ENCODE measurements around the gene KDM6B. TPM values are rescaled to one million over a fixed set of nuclear protein-coding genes. Genes with fewer than 3 reads are reported as not detected.
"Not testable (repeated sequence)": the region's sequence is repeated elsewhere in the genome, so short reads cannot be mapped to it uniquely, and the experiment has no call there.

KDM6B gene
- total RNA-seq, 1 donor from 2014 or later: 27.9 TPM

GRCh38 chr17:7856811-7857712 lies 23.0 kb downstream of the KDM6B start, which contains the start of gene NAA38:
TSS of gene NAA38 (minus strand) at chr17:7857559. CDS start at chr17:7857463, 96 bp downstream.
- DNase-seq: peak; percentile 98
- peak; percentile 90 for ATAC-seq (ENCODE audit: poor library complexity)
- intact Hi-C loops (cut with DNase I): loop anchor here (1.0 to 5.0 kb wide), 3 partner anchors 14 to 35 kb away; partner anchors contain the start of gene KDM6B

GRCh38 chr17:7857713-7858521 lies 23.9 kb downstream of the KDM6B start, which contains the start of gene CYB5D1:
TSS of gene CYB5D1 (plus strand) at chr17:7858003. CDS start at chr17:7858135, 132 bp downstream.
- ATAC-seq (ENCODE audit: poor library complexity): peak; percentile 74
- peak; percentile 92 for DNase-seq
- intact Hi-C loops (cut with DNase I): loop anchor here (1.0 to 5.0 kb wide), 3 partner anchors 15 to 36 kb away; partner anchors contain the start of gene KDM6B

GRCh38 chr17:7858522-7858810 lies 24.4 kb downstream of the KDM6B start:
- DNase-seq (peak; percentile 59), ATAC-seq (ENCODE audit: poor library complexity) (peak; percentile 8)
- intact Hi-C loops (cut with DNase I): loop anchor here (5.0 kb wide), 1 partner anchor 36 kb away; no protein-coding TSS in a partner anchor

DNA sequence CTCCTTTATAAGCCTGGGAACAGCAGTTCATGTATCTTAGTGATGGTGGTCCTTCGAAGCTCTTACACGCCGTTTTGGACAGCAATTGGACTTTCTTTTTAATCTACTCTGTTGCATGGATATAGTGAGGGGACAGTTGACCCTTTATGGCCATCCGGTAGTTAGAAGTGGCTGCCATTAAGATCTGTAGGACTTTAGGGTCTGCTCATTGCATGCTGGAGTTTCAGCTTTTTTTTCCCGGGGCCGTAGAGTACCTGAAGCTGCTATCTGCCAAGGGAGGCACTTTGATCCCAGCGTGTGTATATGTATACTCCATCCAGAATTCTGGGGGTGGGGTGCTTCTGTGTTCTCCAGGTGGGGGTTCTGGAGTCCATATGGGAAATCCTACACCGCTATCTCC lies 25.0 kb downstream of the KDM6B start:
- intact Hi-C loops (cut with DNase I): loop anchor here (5.0 kb wide), 1 partner anchor 37 kb away; no protein-coding TSS in a partner anchor
- DNase-seq (no peak), ATAC-seq (ENCODE audit: poor library complexity) (no peak)

DNA sequence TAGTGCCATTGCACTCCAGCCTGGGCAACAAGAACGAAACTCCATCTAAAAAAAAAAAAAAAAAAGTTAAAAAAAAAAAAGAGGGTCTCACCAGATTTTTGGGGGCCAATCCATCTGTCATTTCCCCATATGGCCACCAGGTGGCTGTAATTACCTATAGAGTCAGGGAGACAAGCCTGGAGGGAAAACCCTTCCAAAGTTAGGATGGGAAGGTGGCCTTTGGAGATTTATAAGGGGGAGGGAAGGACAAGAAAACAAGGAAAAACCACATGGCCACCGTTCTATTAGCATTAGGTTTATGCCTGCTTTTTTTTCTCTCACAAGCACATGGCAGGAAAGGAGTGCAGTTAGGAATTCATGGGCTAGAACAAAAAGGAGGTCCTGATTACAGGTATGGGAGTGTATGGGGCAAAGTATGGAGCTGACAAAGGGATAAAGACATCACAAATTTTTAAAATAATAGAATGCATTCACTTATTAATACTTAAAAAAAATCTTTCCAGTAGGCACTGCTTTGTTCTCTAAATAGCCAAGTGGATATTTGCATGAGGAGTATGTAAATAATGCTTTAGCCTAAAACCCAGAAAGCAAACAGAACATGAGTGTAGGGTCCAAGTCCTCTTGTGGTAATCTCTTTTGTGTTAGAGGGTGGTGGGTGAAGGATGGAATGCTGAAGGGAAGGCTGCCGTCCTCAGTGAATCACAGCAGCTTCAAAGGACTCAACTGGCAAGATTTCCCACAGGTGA lies 28.8 kb downstream of the KDM6B start:
- ATAC-seq (ENCODE audit: poor library complexity): no peak
- intact Hi-C loops (cut with DNase I): loop anchor here (2.0 to 5.0 kb wide), 2 partner anchors 34 to 126 kb away; no protein-coding TSS in a partner anchor
- DNase-seq: no peak

DNA sequence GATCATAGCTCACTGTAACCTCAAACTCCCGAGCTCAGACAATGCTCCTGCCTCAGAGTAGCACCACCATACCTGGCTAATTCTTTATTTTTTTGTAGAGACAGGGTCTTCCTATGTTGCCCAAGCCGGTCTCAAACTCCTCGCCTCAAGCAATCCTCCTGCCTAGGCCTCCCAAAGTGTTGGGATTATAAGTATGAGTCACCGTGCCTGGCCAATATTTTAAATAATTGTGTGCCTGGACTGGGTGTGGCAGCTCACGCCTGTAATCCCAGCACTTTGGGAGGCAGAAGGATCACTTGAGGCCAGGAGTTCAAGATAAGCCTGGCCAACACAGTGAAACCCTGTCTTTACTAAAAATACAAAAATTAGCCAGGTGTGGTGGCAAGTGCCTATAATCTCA lies 30.4 kb downstream of the KDM6B start:
- not testable (repeated sequence) for DNase-seq; ATAC-seq (ENCODE audit: poor library complexity)
- intact Hi-C loops (cut with DNase I): loop anchor here (5.0 kb wide), 1 partner anchor 33 kb away; no protein-coding TSS in a partner anchor

DNA sequence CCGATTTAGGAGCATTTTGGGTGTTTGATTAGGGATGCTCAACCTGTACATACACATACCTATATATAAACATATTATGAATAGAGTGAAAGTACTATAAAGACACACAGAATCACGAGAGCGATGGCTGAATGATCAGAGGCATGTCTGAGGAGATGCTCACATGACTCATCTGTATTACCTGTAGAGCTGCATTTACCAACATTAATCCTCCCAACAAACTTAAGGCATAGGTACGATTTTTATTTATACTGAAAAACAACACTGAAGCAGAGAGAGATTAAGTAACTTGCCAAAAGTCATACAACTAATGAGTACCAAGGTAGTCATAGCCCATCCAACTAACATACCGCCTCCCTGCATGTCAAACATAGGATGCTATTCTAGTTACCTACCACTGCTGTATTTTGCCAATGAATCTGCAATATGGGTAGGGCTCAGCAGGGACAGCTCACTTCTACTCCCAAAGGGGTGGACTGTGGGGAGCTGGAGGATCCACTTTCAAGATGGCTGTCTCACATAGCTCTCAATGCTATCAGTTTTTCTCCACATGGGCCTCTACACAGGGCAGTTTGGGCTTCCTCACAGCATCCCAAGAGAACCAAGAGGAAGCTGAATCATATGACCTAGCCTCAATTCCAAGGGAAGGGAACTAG lies 31.1 kb downstream of the KDM6B start:
- ATAC-seq (ENCODE audit: poor library complexity): no peak
- intact Hi-C loops (cut with DNase I): loop anchor here (5.0 kb wide), 1 partner anchor 32 kb away; no protein-coding TSS in a partner anchor
- DNase-seq: no peak

GRCh38 chr17:7867881-7868329 lies 33.9 kb downstream of the KDM6B start:
- ATAC-seq (ENCODE audit: poor library complexity): no peak
- DNase-seq: no peak
- intact Hi-C loops (cut with DNase I): no loop called here

DNA sequence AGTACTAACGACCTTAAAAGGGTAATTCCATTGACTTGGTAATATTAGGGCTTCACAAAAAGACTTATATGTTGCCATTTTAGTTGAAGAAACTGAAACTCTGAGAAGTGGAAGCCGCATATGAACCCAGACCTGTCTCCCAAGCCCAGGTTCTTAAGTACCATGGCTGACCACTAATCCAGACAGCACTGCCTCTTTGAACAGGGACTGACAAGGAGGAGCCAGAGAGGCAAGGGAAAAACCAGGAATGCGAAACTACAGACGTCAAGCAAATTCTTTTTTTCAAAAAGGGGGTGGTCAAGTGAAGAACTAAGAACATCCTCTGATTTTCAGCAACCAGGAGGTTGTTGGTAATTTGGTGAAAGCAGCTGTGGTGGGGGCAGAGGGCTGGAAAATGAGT lies 39.0 kb downstream of the KDM6B start:
- DNase-seq: no peak
- ATAC-seq (ENCODE audit: poor library complexity): no peak
- intact Hi-C loops (cut with DNase I): no loop called here

DNA sequence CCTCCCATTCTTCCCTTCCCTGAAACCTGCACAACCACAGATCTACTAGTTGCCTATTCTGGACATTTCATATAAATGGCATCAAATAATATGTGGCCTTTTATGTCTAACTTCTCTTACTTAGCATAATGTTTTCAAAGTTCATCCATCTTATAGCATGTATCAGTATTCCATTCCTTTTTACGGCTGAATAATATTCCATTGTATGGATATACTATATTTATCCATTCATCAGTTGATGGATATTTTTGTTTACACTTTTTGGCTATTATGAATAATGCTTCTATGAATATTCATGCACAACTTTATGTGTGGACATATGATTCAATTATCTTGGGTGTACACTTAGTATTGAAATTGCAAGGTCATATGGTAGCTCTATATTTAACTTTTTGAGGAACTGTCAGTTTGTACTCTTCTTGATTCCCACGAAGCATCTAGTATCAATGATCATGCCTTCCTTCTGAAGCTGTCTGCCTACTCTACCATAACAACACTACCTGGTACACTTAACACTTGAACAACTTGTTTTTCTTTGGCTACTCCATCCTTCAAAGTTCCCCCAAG lies 41.9 kb downstream of the KDM6B start:
- ATAC-seq (ENCODE audit: poor library complexity): no peak
- intact Hi-C loops (cut with DNase I): no loop called here
- no peak for DNase-seq

- intact Hi-C loops (cut with DNase I): no loop called here
- DNase-seq (no peak), ATAC-seq (ENCODE audit: poor library complexity) (no peak)
Observed at GRCh38 chr17:7878234-7878633, 44.2 kb downstream of the KDM6B start.

DNA sequence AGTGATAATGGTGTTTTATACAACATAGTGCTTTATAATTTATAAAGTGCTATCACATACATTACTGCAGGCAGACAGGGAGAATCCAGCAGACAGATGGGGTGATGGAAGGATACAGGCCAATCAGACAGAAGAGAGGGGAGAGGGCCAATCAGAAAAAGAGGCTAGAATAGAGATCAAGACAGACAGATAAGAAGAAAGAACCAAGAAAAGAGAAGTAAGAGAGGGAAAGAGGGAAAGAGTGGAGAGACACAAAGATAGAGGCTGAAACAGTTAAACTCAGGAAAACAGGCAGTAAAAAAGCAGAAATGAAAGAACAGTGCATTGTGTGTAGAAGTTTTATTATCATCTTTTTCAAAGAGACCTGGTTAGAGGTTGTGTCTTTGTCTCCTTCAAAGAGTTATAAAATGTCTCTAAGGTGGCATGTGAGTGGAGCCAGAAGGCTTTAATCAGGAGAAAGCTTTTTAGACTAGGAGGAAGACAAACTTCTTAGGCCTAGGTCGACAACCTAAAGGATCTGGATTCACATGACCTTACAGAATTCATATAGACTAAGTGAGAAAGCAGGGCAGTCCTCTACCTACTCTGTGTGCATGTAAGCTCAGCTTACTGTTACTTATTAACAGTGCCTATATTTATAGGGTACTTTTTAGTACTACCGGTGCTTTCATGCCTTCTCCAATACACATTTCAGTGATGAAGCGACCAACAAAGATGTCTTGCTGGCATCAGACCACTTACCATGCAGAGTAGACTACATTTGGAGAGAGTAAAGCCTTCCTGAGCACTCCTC lies 46.3 kb downstream of the KDM6B start:
- intact Hi-C loops (cut with DNase I): no loop called here
- no peak for DNase-seq
- no peak for ATAC-seq (ENCODE audit: poor library complexity)

- DNase-seq (no peak), ATAC-seq (ENCODE audit: poor library complexity) (no peak)
- intact Hi-C loops (cut with DNase I): no loop called here
Observed at GRCh38 chr17:7881276-7882054, 47.4 kb downstream of the KDM6B start.

DNA sequence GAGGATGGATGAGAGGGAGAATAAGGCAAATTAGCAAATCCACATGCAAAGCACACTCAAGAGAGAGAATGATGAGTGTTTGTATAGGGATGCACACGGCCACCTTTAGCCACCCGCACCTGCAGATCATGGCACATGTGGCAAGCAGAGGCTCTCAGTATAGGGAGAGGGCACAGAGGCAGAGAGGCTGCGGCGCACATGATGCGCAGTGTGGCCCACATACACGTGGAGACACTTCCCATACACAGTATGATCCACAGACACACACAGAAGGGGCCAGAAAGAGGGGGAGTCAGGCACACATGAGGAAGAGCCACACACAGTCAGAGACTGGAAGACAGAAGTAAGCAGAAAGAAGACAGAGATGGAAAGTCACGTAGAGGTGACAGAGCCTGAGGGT lies 48.1 kb downstream of the KDM6B start:
- ATAC-seq (ENCODE audit: poor library complexity): no peak
- intact Hi-C loops (cut with DNase I): no loop called here
- no peak for DNase-seq

- intact Hi-C loops (cut with DNase I): no loop called here
- ATAC-seq (ENCODE audit: poor library complexity) (no peak), DNase-seq (no peak)
Observed at GRCh38 chr17:7882629-7883028, 48.6 kb downstream of the KDM6B start.

All from Right ventricle myocardium superior (tissue), 1 donor.